Endothelial cell (in vitro differentiated cells): ENCODE results near the gene CYTL1. TPM values are rescaled to one million over a fixed set of nuclear protein-coding genes. Genes with fewer than 3 reads are reported as not detected.

Source experiments
- DNase-seq: peaks from one replicate; pipeline ENCODE4 v3.0.0; 2021; ENCODE audit warnings: low spot score
- H3K27ac Mint-ChIP-seq: one replicate; pipeline ENCODE4 v1.8.0; 2021; ENCODE audit warnings: mixed read lengths, inconsistent platforms; ENCODE audit not compliant: unreplicated experiment
- H3K27me3 Mint-ChIP-seq: one replicate; pipeline ENCODE4 v1.8.0; 2021; ENCODE audit warnings: mild to moderate bottlenecking, moderate library complexity, mixed read lengths, inconsistent platforms; ENCODE audit not compliant: unreplicated experiment
- H3K36me3 Mint-ChIP-seq: one replicate; pipeline ENCODE4 v1.8.0; 2021; ENCODE audit warnings: mild to moderate bottlenecking, low read depth, mixed read lengths, inconsistent platforms; ENCODE audit not compliant: unreplicated experiment
- H3K4me1 Mint-ChIP-seq: one replicate; pipeline ENCODE4 v1.8.0; 2021; ENCODE audit warnings: mild to moderate bottlenecking, mixed read lengths, inconsistent platforms; ENCODE audit not compliant: unreplicated experiment
- H3K4me3 Mint-ChIP-seq: one replicate; pipeline ENCODE4 v1.8.0; 2021; ENCODE audit warnings: mild to moderate bottlenecking, mixed read lengths, inconsistent platforms; ENCODE audit not compliant: unreplicated experiment
- H3K9me3 Mint-ChIP-seq: one replicate; pipeline ENCODE4 v1.8.0; 2021; ENCODE audit warnings: mixed read lengths, inconsistent platforms; ENCODE audit not compliant: unreplicated experiment
- CTCF ChIP-seq: fragments of 200-600 bp; sonication (generic); IDR thresholded peaks from one replicate; pipeline ENCODE4 v1.5.0; 2021; ENCODE audit warnings: antibody characterized with exemption; ENCODE audit not compliant: unreplicated experiment
- total RNA-seq: library from RNA; stranded (reverse); fragmentation: NEBNext Ultra II Directional; extraction: Animal tissue kit (Norgen Biotek cat#: 25700); gene quantifications from one replicate; pipeline ENCODE4 v1.2.1, GENCODE V29; 2021; ENCODE audit not compliant: unreplicated experiment

CYTL1 gene
- total RNA-seq, 1 donor from 2014 or later = not detected

GRCh38 chr4:5050520-5051277, 31.4 kb upstream of the CYTL1 start:
- no peaks in the 10 kb centered on the region for H3K9me3 Mint-ChIP-seq
- peak; percentile 77 for DNase-seq
- H3K27me3 Mint-ChIP-seq = peaks cover 14% of the 10 kb centered on the region
- H3K4me3 Mint-ChIP-seq = peak overlapping the region; percentile 88
- TF ChIP-seq CTCF = peak; percentile 58
- H3K4me1 Mint-ChIP-seq = peaks cover 4% of the 10 kb centered on the region
- no peaks in the 10 kb centered on the region for H3K36me3 Mint-ChIP-seq
- H3K27ac Mint-ChIP-seq = no peak overlapping the region

GRCh38 chr4:5048721-5049120, 29.5 kb upstream of the CYTL1 start:
- no peaks in the 10 kb centered on the region for H3K36me3 Mint-ChIP-seq
- TF ChIP-seq CTCF = no peak
- H3K4me3 Mint-ChIP-seq = no peak overlapping the region
- H3K27ac Mint-ChIP-seq = no peak overlapping the region
- no peak for DNase-seq
- peaks cover 19% of the 10 kb centered on the region for H3K4me1 Mint-ChIP-seq
- no peaks in the 10 kb centered on the region for H3K9me3 Mint-ChIP-seq
- H3K27me3 Mint-ChIP-seq = peaks cover 22% of the 10 kb centered on the region

- Mint-ChIP-seq H3K27ac (peak overlapping the region; percentile 55), H3K4me1 (peaks cover 15% of the 10 kb centered on the region), H3K4me3 (no peak overlapping the region), H3K36me3 (no peaks in the 10 kb centered on the region), H3K27me3 (peaks cover 10% of the 10 kb centered on the region), H3K9me3 (no peaks in the 10 kb centered on the region)
- DNase-seq = no peak
- TF ChIP-seq CTCF = no peak
These were observed 25.8 kb upstream of the CYTL1 start for GRCh38 chr4:5045097-5045496.

GRCh38 chr4:5044341-5044740, 25.1 kb upstream of the CYTL1 start:
- no peaks in the 10 kb centered on the region for H3K9me3 Mint-ChIP-seq
- TF ChIP-seq CTCF = no peak
- no peak overlapping the region for H3K4me3 Mint-ChIP-seq
- H3K36me3 Mint-ChIP-seq = no peaks in the 10 kb centered on the region
- peaks cover 10% of the 10 kb centered on the region for H3K27me3 Mint-ChIP-seq
- no peak for DNase-seq
- peaks cover 15% of the 10 kb centered on the region for H3K4me1 Mint-ChIP-seq
- no peak overlapping the region for H3K27ac Mint-ChIP-seq

GRCh38 chr4:5043579-5043978, 24.3 kb upstream of the CYTL1 start:
- TF ChIP-seq CTCF = no peak
- no peaks in the 10 kb centered on the region for H3K9me3 Mint-ChIP-seq
- no peak overlapping the region for H3K27ac Mint-ChIP-seq
- H3K4me3 Mint-ChIP-seq = no peak overlapping the region
- H3K27me3 Mint-ChIP-seq = peaks cover 10% of the 10 kb centered on the region
- no peak for DNase-seq
- peaks cover 15% of the 10 kb centered on the region for H3K4me1 Mint-ChIP-seq
- H3K36me3 Mint-ChIP-seq = no peaks in the 10 kb centered on the region
